Measurements from ENCODE around the gene PLPPR1. TPM values are rescaled to one million over a fixed set of nuclear protein-coding genes. Genes with fewer than 3 reads are reported as not detected.

PLPPR1 gene
- total and polyA plus RNA-seq, 4 donors = 1.2 to 26.3 (median 2.4) TPM

- Histone ChIP-seq H3K9ac (ENCODE audit: low read depth in 1 of 2, low read length in 2 of 2) (no peak overlapping the region), H3K4me1 (ENCODE audit: control insufficient read depth in 4 of 4, insufficient read depth in 4 of 4, low read length in 3 of 4) (peaks cover 0 to 2% (median 0%) of the 10 kb centered on the region in 4 donors), H3K9me3 (ENCODE audit: control insufficient read depth in 4 of 4, low read length in 3 of 4) (no peaks in the 10 kb centered on the region), H3K4me3 (ENCODE audit: low read depth in 1 of 3, low read length in 3 of 3) (no peak overlapping the region), H3K27me3 (ENCODE audit: control insufficient read depth in 4 of 4, insufficient read depth in 4 of 4, low read length in 3 of 4) (no peaks in the 10 kb centered on the region), H3K27ac (ENCODE audit: low read depth in 1 of 2, low read length in 2 of 2) (no peak overlapping the region), H3K36me3 (ENCODE audit: control insufficient read depth in 4 of 4, insufficient read depth in 3 of 4, low read depth in 1 of 4, low read length in 3 of 4) (no peaks in the 10 kb centered on the region)
- WGBS = 81% methylated on average over 2 of the region's 2 CpGs
- no peak for DNase-seq (ENCODE audit: low spot score)
- TF ChIP-seq JUND (IDR thresholded peaks at IDR 0.05) = no peak
Measured at GRCh38 chr9:101212661-101213060, 184.1 kb downstream of the PLPPR1 start.

DNA sequence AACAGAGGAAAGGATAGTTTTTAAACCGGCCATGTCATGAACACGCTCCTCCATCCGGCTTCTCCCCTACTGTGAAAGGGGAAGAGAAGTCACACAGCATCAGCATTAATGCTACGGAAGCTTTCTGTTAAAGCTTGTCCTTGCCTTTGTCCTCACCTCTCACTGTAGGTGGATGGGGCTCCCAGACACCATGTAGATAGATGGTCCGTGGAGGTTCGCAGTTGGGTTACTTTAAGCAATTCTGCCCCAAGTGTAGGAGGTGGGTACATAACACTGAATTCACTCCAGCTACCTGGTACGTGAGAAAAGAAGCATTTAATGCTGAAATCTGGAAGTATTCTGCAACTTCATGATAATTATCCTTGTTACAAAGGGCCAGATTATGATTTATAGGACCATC, 190.5 kb downstream of the PLPPR1 start:
- 95% methylated on average over 7 of the region's 7 CpGs for WGBS
- no peak for DNase-seq (ENCODE audit: low spot score)

GRCh38 chr9:101220341-101220740, 191.8 kb downstream of the PLPPR1 start:
- no peak for DNase-seq (ENCODE audit: low spot score)
- H3K9ac ChIP-seq (ENCODE audit: low read depth in 1 of 2, low read length in 2 of 2) = no peak overlapping the region
- no peaks in the 10 kb centered on the region for H3K9me3 ChIP-seq (ENCODE audit: control insufficient read depth in 4 of 4, low read length in 3 of 4)
- no peaks in the 10 kb centered on the region for H3K36me3 ChIP-seq (ENCODE audit: control insufficient read depth in 4 of 4, insufficient read depth in 3 of 4, low read depth in 1 of 4, low read length in 3 of 4)
- H3K27me3 ChIP-seq (ENCODE audit: control insufficient read depth in 4 of 4, insufficient read depth in 4 of 4, low read length in 3 of 4) = no peaks in the 10 kb centered on the region
- no peak overlapping the region for H3K4me3 ChIP-seq (ENCODE audit: low read depth in 1 of 3, low read length in 3 of 3)
- peaks cover 0 to 2% (median 0%) of the 10 kb centered on the region in 4 donors for H3K4me1 ChIP-seq (ENCODE audit: control insufficient read depth in 4 of 4, insufficient read depth in 4 of 4, low read length in 3 of 4)
- H3K27ac ChIP-seq (ENCODE audit: low read depth in 1 of 2, low read length in 2 of 2) = no peak overlapping the region
- TF ChIP-seq RXRA (IDR thresholded peaks at IDR 0.05) (no peak), HNF4G (IDR thresholded peaks at IDR 0.05) (no peak), YY1 (IDR thresholded peaks at IDR 0.05) (no peak), ATF3 (IDR thresholded peaks at IDR 0.05) (no peak), NR2F2 (IDR thresholded peaks at IDR 0.05) (no peak), JUND (IDR thresholded peaks at IDR 0.05) (no peak), FOXA1 (IDR thresholded peaks at IDR 0.05) (no peak), SP1 (IDR thresholded peaks at IDR 0.05) (no peak)
- TF ChIP-seq, protein P1, sequence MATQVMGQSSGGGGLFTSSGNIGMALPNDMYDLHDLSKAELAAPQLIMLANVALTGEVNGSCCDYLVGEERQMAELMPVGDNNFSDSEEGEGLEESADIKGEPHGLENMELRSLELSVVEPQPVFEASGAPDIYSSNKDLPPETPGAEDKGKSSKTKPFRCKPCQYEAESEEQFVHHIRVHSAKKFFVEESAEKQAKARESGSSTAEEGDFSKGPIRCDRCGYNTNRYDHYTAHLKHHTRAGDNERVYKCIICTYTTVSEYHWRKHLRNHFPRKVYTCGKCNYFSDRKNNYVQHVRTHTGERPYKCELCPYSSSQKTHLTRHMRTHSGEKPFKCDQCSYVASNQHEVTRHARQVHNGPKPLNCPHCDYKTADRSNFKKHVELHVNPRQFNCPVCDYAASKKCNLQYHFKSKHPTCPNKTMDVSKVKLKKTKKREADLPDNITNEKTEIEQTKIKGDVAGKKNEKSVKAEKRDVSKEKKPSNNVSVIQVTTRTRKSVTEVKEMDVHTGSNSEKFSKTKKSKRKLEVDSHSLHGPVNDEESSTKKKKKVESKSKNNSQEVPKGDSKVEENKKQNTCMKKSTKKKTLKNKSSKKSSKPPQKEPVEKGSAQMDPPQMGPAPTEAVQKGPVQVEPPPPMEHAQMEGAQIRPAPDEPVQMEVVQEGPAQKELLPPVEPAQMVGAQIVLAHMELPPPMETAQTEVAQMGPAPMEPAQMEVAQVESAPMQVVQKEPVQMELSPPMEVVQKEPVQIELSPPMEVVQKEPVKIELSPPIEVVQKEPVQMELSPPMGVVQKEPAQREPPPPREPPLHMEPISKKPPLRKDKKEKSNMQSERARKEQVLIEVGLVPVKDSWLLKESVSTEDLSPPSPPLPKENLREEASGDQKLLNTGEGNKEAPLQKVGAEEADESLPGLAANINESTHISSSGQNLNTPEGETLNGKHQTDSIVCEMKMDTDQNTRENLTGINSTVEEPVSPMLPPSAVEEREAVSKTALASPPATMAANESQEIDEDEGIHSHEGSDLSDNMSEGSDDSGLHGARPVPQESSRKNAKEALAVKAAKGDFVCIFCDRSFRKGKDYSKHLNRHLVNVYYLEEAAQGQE (IDR thresholded peaks at IDR 0.05) = no peak
- TF ChIP-seq, protein P2, sequence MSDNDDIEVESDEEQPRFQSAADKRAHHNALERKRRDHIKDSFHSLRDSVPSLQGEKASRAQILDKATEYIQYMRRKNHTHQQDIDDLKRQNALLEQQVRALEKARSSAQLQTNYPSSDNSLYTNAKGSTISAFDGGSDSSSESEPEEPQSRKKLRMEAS (IDR thresholded peaks at IDR 0.05) = no peak

More for the DNA sequence above, 190.5 kb downstream of the PLPPR1 start:
- Histone ChIP-seq H3K9me3 (ENCODE audit: control insufficient read depth in 4 of 4, low read length in 3 of 4) (no peaks in the 10 kb centered on the region), H3K36me3 (ENCODE audit: control insufficient read depth in 4 of 4, insufficient read depth in 3 of 4, low read depth in 1 of 4, low read length in 3 of 4) (no peaks in the 10 kb centered on the region), H3K27ac (ENCODE audit: low read depth in 1 of 2, low read length in 2 of 2) (no peak overlapping the region), H3K4me1 (ENCODE audit: control insufficient read depth in 4 of 4, insufficient read depth in 4 of 4, low read length in 3 of 4) (peaks cover 0 to 2% (median 0%) of the 10 kb centered on the region in 4 donors), H3K27me3 (ENCODE audit: control insufficient read depth in 4 of 4, insufficient read depth in 4 of 4, low read length in 3 of 4) (no peaks in the 10 kb centered on the region), H3K9ac (ENCODE audit: low read depth in 1 of 2, low read length in 2 of 2) (no peak overlapping the region), H3K4me3 (ENCODE audit: low read depth in 1 of 3, low read length in 3 of 3) (no peak overlapping the region)
- TF ChIP-seq JUND (IDR thresholded peaks at IDR 0.05) = no peak
- no peak for TF ChIP-seq FOXA1 (IDR thresholded peaks at IDR 0.05)
- no peak for TF ChIP-seq EGR1 (IDR thresholded peaks at IDR 0.05; ENCODE audit: low read depth in 2 of 2)
- no peak for TF ChIP-seq ATF3 (IDR thresholded peaks at IDR 0.05)
- no peak for TF ChIP-seq CTCF (IDR thresholded peaks at IDR 0.05; ENCODE audit: low read depth, low read length, missing input control)
- no peak for TF ChIP-seq YY1 (IDR thresholded peaks at IDR 0.05)
- TF ChIP-seq TAF1 (conservative IDR thresholded peaks at IDR 0.05) = no peak
